Cardiac muscle cell (in vitro differentiated cells and primary cell): ENCODE results near the gene HLA-F. TPM values are rescaled to one million over a fixed set of nuclear protein-coding genes. Genes with fewer than 3 reads are reported as not detected.

Source experiments
- DNase-seq, 2 donors: peaks; one replicate each; pipeline versions ENCODE4 v3.0.0 to v3.0.0-alpha.2; 2010 to 2017; ENCODE audit warnings: low read depth in 1 of 2, low spot score in 1 of 2
- H3K27ac ChIP-seq: fragments of 200-600 bp; sonication (generic); 2 replicates; pipeline ENCODE4 v1.5.1; 2016
- H3K27me3 ChIP-seq: fragments of 200-600 bp; sonication (generic); 2 replicates; pipeline ENCODE4 v1.6.0; 2016; ENCODE audit warnings: control low read depth
- H3K36me3 ChIP-seq: fragments of 200-600 bp; sonication (generic); 2 replicates; pipeline ENCODE4 v1.5.1; 2016; ENCODE audit warnings: control low read depth
- H3K4me1 ChIP-seq: fragments of 200-600 bp; sonication (generic); 2 replicates; pipeline ENCODE4 v1.8.1; 2017; ENCODE audit warnings: low read depth, mild to moderate bottlenecking, mixed run types
- H3K4me3 ChIP-seq: fragments of 200-600 bp; sonication (generic); 2 replicates; pipeline ENCODE4 v1.5.1; 2016; ENCODE audit warnings: mild to moderate bottlenecking
- H3K9me3 ChIP-seq: fragments of 200-600 bp; sonication (generic); 2 replicates; pipeline ENCODE4 v1.5.1; 2017; ENCODE audit warnings: low read depth, mild to moderate bottlenecking, control low read depth
- polyA plus RNA-seq: library from polyadenylated mRNA; unstranded; fragments of >200 nt; fragmentation: Nextera tagmentation; extraction: Ambion mirVana; gene quantifications from 2 replicates; pipeline ENCODE4 v1.2.1, GENCODE V29; 2016
- total RNA-seq: library from RNA; depleted of rRNA; stranded (reverse); fragments of >200 nt; gene quantifications from 2 replicates; pipeline ENCODE4 v1.2.3, GENCODE V29; 2016
- TF ChIP-seq, protein P1 (sequence below): IDR thresholded peaks from 2 replicates; pipeline ENCODE4 v1.5.1; 2012; ENCODE audit warnings: low read depth, mild to moderate bottlenecking, low read length

Gene HLA-F
- total RNA-seq (0.78 and 1.5 TPM in 2 replicates), polyA plus RNA-seq (0.29 and 0.84 TPM in 2 replicates)

DNA sequence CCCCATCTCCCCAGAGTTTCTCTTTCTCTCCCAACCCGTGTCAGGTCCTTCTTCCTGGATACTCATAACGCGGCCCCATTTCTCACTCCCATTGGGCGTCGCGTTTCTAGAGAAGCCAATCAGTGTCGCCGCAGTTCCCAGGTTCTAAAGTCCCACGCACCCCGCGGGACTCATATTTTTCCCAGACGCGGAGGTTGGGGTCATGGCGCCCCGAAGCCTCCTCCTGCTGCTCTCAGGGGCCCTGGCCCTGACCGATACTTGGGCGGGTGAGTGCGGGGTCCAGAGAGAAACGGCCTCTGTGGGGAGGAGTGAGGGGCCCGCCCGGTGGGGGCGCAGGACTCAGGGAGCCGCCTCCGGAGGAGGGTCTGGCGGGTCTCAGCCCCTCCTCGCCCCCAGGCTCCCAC is at the start of gene HLA-F:
HLA-F (plus strand) TSS at position 173 of the 404 bp plus-strand sequence; CDS start at position 203, 30 bp downstream.
- Histone ChIP-seq H3K4me3 (peak within 1 kb of the TSS; percentile 44), H3K4me1 (no peaks in the 10 kb centered on the region), H3K27ac (no peak within 1 kb of the TSS), H3K36me3 (no peaks in the 10 kb centered on the region), H3K27me3 (peaks cover 71% of the 10 kb centered on the region), H3K9me3 (no peaks in the 10 kb centered on the region)
- DNase-seq: peak; percentile 81 to 83
- TF ChIP-seq, protein P1, sequence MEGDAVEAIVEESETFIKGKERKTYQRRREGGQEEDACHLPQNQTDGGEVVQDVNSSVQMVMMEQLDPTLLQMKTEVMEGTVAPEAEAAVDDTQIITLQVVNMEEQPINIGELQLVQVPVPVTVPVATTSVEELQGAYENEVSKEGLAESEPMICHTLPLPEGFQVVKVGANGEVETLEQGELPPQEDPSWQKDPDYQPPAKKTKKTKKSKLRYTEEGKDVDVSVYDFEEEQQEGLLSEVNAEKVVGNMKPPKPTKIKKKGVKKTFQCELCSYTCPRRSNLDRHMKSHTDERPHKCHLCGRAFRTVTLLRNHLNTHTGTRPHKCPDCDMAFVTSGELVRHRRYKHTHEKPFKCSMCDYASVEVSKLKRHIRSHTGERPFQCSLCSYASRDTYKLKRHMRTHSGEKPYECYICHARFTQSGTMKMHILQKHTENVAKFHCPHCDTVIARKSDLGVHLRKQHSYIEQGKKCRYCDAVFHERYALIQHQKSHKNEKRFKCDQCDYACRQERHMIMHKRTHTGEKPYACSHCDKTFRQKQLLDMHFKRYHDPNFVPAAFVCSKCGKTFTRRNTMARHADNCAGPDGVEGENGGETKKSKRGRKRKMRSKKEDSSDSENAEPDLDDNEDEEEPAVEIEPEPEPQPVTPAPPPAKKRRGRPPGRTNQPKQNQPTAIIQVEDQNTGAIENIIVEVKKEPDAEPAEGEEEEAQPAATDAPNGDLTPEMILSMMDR: peak; percentile 18

DNA sequence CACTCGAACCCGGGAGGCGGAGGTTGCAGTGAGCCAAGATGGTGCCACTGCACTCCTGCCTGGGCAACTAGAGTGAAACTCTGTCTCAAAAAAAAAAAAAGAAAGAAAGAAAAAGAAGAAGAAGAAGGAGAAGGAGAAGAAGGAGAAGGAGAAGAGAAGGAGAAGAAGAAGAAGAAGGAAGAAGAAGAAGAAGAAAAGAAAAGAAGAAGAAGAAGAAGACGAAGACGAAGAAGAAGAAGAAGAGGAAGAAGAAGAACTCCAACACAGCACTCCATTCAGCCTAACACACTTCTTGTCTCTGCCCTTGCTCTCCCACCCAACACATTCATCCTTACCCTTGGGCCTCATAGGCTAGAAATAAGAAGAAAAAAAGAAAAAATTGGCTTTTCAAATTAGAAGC is 49.2 kb upstream of the HLA-F start:
- TF ChIP-seq, protein P1: no peak
- DNase-seq: no peak
- H3K27me3 ChIP-seq: no peaks in the 10 kb centered on the region

DNA sequence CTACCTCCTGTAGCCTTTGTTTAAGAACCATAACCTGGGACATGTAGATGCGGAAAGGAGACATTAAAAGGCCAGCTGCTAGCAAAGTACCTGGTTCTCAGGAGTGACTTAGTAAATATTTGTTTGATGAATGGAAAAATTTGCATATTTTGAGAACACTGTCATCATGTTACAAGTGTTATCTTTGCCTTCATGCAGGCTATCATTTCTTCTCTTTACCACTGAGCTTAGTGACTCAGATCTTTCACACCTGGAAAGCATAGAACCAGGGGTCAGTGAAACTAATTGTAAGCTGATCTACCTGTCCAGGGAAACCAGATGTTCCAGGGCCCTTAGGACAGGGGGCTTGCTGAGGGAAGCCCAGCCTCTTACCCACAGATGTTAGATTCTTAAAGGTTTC is 47.7 kb upstream of the HLA-F start:
- Histone ChIP-seq H3K27ac (no peak overlapping the region), H3K4me3 (no peak overlapping the region), H3K4me1 (peaks cover 15% of the 10 kb centered on the region), H3K27me3 (no peaks in the 10 kb centered on the region), H3K9me3 (no peaks in the 10 kb centered on the region), H3K36me3 (no peaks in the 10 kb centered on the region)
- no peak for DNase-seq
- TF ChIP-seq, protein P1: no peak

More for the DNA sequence above, 49.2 kb upstream of the HLA-F start:
- Histone ChIP-seq H3K36me3 (no peaks in the 10 kb centered on the region), H3K4me3 (no peak overlapping the region), H3K4me1 (peaks cover 12% of the 10 kb centered on the region), H3K9me3 (no peaks in the 10 kb centered on the region), H3K27ac (no peak overlapping the region)

DNA sequence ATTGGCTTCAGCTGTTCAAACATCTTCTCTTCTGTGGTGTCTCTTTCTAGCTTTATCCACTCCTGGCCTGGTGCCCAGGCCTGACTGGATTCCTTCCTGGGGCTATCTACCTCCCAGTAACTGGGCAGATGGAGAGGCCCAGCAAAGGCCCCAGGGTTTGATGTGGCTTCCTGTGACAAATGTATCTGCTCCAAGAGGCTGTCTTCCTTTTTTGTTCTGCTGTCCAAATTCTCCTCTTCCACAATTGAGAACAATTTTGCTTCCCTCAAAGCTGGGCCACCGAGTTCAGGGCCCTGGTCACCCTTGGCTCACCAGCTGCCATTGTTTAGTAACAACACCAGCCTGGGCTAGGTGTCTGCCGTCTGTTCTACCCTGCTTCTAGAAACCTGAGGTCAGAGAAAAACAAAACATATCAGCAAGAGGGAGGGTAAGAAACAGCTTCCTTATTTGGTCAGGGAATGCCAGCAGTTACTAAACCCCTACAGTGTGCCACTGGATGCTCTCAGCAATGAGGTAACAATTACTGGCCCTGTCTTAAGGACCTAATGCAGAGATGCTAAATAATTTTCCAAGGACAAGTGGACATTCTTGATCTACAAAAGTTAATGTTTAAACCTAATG is 46.1 kb upstream of the HLA-F start:
- peak; percentile 49 to 65 for DNase-seq
- Histone ChIP-seq H3K27ac (peak overlapping the region; percentile 98), H3K27me3 (no peaks in the 10 kb centered on the region), H3K4me1 (peaks cover 15% of the 10 kb centered on the region), H3K4me3 (no peak overlapping the region), H3K36me3 (no peaks in the 10 kb centered on the region), H3K9me3 (no peaks in the 10 kb centered on the region)
- TF ChIP-seq, protein P1: no peak

DNA sequence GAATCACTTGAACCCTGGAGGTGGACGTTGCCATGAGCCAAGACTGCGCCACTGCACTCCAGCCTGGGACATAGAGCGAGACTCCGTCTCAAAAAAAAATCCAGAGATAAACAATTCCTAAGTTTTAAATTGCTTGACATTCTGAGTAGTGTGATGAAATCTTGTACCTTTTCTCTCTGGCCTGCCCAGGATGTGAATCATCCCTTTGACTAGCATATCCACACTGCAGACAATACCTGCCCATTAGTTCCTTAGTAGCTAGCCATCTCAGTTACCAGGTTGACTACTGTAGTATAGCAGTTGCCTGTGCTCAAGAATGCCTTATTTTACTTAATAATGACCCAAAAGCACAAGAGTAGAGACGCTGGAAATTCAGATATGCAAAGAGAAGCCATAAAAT is 45.1 kb upstream of the HLA-F start:
- peaks cover 15% of the 10 kb centered on the region for H3K4me1 ChIP-seq
- H3K36me3 ChIP-seq: no peaks in the 10 kb centered on the region
- H3K9me3 ChIP-seq: no peaks in the 10 kb centered on the region
- DNase-seq: no peak
- H3K27me3 ChIP-seq: no peaks in the 10 kb centered on the region
- H3K27ac ChIP-seq: peak overlapping the region; percentile 98
- TF ChIP-seq, protein P1: no peak
- H3K4me3 ChIP-seq: no peak overlapping the region
